Fibroblast of peridontal ligament (primary cell): ENCODE results near the gene CARD10.

Experiments used
- DNase-seq: peaks from one replicate; pipeline ENCODE4 v3.0.0-alpha.2; 2010; ENCODE audit errors: extremely low read depth

CARD10 gene

GRCh38 chr22:37467391-37467955 is 51.7 kb downstream of the CARD10 start:
- no peak for DNase-seq

GRCh38 chr22:37464181-37464580 is 55.0 kb downstream of the CARD10 start:
- no peak for DNase-seq

GRCh38 chr22:37462983-37463382 is 56.2 kb downstream of the CARD10 start:
- DNase-seq, result peak; percentile 42

DNA sequence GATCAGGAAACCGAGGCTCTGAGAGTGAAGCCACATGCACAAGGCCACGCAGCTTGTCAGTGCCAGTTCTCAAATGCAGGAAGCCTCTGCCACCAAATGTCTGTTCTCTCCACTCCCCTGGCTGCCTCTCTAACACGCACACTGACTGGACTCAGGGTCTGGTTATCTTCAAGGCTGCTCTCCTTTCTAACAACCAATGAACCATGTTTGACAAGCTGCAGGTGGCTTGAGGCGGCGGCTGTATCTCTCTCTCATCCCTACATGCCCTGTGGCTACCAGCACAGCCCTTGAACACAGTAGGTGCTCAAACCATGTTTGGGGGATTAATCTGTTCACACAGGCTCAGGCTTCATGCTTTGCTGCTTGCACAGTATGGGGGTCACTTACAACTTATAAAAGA is 56.8 kb downstream of the CARD10 start:
- DNase-seq, result no peak

DNA sequence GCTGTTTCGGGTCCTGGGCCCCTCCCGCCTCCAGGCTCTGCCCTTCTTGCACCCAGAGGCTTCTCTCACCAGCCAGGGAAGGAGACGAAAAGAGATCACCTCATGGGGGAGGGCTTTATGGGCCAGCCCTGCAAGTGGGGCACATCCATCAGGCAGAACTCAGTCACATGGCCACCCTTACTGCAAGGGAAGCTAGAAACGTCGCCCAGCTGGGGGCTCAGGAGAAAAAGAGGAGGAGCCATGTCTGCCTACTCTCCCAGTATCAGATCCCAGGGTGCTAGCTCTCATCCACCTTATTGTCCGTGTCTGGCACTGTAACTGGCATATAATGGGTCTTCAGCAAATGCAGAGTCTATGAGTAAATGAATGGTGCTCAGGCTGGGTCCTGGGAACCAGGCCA is 57.3 kb downstream of the CARD10 start:
- DNase-seq, result no peak

DNA sequence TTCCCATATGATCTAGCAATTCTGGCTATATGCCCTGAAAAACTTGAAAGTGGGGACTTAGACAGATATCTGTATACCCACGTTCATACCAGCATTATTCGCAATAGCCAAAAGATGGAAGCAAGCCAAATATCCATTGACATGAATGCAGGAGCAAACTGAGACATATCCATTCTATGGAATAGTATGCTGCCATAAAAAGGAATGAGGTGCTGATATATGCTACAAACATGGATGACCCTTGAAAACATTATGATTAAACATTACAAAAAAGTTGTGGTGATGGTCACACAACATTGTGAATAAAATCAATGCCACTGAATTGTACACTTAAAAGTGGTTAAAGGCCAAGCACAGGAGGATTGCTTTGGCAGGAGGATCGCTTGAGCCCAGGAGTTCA is 58.5 kb downstream of the CARD10 start:
- no peak for DNase-seq

DNA sequence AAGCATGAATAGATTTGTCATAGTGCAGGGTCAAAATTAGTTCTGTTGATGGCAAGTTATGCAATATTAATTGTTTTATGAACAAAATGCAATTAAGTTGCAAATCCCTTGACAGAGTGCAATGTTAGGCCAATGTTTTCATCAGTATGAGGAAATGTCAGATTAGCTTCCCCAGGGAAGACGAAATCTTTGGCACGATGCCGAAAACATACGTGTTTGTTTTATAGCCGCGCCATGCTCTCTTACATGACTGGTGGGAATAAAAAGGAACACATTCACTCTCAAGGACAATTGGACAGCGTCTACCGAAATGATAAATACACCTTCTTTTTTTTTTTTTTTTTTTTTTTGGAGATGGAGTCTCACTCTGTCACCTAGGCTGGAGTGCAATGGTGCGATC is 60.0 kb downstream of the CARD10 start:
- no peak for DNase-seq

GRCh38 chr22:37457093-37457893 is 61.9 kb downstream of the CARD10 start:
- DNase-seq, result peak; percentile 43

GRCh38 chr22:37456346-37456745 is 62.9 kb downstream of the CARD10 start:
- no peak for DNase-seq

- DNase-seq, result no peak
Measured at GRCh38 chr22:37455896-37456295, 63.3 kb downstream of the CARD10 start.

DNA sequence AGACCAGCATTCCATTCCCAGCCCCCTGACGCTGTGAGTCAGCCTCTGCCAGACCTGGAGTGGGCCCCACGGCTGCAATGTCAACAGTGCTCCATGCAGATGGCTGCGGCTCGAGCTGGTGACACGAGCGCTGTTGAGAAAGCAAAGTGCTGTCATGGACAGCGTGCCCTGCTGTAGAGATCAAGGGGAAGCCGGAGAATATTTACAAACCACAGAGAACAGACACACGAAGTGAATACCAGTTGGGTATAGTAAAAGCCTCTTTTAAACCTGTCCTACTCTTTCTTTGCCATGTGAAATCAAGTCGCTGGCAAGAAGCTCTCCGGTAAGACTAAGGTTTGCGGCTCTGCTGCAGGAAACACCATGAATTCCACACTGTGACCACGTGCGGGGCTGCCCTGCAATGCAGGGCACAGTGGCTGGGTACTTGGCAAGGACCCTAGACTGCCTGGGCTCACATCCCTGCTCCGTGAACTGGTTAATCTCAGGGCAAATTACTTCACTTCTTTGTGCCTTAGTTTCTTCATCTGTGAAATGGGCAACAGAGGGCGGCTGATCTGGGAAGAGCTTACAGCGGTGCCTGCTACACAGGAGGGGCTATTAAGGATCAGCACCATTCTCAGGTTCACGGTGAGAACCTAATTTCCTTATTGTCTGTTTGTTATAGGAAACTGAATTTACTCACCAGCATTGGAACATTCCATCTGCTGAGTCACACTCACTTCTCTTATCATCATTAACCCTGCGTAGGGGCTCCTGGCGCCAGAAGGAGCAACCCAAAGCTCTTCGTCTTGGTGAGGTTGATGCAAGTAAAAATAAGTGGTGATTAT is 64.1 kb downstream of the CARD10 start:
- DNase-seq, result peak; percentile 34

GRCh38 chr22:37453696-37454095 is 65.5 kb downstream of the CARD10 start:
- DNase-seq, result no peak

DNA sequence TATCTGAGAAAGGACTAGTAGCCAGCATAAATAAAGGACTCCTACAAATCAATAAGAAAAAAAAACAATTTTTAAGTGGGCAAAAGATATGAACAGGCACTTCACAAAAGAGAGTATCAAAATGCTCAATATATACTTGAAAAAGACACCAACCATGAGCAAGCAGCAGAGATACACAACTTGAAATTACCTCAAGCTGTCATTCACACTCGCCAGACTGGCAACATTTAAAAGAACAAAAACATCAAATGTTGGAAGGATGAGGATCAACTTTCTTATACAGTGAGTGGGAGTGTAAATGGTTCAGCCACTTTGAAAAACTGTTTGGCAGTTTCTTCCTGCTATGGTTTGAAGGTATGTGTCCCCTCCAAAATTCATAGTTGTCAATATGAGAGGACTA is 68.0 kb downstream of the CARD10 start:
- DNase-seq, result no peak

GRCh38 chr22:37449331-37450001 is 69.7 kb downstream of the CARD10 start:
- DNase-seq, result no peak

DNA sequence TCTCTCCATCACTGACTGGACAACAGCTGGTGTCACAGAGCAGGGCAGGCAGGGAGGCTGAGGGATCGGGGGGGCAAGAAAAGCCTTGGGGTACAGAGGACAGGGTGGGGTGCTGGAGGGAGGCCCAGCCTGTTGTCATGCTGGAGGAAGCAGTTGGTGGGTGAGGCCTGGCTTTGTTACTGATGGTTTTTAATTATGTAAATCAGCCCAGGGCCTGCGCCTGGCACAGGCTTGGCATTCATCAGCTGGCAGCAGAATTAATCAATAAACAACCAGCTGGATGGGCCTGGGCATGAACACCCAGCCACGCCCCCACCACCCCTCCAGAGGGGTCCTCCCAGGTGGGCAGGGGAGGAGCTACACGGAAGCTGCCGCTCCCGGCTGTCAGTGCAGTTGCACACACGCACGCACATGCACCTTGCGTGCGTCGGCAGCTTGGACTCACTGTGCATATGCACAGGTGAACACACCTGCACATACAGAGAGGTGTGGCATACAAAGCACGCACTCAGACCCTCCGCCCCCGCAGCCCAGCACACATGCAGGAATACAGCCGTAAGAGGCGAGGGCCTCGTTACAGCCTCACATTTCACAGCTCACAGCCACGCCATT is 70.6 kb downstream of the CARD10 start:
- no peak for DNase-seq

DNA sequence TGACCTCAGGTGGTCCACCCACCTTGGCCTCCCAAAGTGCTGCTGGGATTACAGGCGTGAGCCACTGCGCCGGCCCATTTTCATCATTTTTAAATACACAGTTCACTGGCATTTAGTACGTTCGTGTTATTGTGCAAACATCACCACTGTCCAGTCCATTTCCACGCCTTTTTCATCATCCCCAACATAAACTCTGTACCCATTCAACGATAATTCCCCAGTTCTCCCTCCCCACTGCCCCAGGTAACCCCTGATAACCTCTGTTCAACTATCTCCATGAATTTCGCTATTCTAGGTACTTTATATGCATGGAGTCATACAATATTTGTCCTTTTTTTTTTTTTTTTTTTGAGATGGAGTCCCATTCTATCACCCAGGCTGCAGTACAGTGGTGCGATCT is 73.7 kb downstream of the CARD10 start:
- DNase-seq, result no peak

DNA sequence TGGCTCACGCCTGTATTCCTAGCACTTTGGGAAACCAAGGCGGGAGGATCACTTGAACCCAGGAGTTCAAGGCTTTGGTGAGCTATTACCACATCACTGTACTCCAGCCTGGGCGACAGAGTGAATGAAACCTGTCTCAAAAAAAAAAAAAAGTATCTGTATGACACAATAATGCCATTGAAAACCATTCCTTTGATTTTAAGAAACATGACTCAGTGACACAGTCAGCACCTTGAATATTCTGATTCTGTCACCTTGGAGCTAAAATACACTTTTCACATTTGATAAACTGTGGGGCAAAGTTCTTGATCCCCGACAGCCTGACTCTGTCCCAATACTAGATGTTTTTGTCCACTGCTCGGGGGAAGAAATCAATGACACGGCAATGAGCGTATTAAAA is 75.2 kb downstream of the CARD10 start:
- no peak for DNase-seq

DNA sequence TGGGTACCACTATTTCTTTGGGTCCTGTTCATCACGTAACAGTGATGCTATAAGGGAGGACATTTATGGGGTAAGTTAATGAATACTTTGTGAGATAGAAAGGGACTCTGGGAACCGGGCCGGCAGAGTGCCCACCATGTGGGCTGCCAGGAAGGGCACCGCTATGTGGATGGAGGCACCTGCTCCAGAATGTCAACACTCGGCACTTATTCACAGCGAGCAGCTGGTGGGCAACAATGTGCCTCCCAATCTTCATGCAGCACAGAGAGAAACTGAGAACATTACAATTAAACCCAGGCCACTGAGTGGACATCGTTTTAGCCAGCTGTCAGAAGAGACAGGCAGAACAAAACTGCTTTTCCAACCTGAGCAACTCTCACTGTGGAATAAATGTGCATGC is 76.1 kb downstream of the CARD10 start:
- no peak for DNase-seq

DNA sequence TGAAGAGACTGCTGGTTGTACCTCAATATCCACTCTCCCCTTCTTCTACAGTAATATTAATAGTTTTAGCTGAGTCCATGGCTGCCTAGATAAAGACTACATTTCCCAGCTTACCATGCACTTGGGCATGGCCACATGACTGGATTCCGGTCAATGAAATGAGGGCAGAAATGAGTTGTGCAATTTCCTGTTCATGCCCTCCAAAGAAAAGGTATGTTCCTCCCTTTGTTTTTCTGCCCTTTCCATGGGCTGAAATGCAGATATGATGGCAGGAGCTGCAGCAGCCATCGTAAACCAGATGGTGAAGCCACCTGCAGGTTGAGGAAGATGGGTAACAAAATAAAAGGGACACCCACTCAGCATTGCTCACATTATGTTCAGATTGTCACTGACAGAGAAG is 76.7 kb downstream of the CARD10 start:
- no peak for DNase-seq

DNA sequence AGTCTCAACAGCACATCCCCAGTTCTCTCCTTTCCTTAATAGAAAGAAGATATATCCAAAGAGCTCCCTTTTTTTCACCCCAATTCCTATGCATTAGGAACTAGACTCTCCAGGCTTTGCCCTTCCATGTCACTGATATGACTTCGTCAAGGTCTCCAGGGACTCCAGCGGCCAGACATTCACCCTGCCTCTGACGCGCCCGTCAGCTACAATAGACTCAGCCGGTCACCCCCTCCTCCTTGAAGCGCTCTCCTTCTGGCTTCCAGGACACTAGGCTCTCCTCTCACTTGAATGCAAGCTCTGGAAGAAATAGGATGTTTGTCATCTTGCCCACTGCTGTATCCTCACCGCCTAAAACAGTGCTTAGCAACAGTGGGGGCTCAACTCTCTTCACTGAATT is 77.1 kb downstream of the CARD10 start:
- DNase-seq, result no peak

GRCh38 chr22:37440875-37441274 is 78.3 kb downstream of the CARD10 start:
- no peak for DNase-seq
